COR-L47 (cell line): Measurements from ENCODE around the gene GP1BA.

ENCODE experiments used
- DNase-seq: peaks from one replicate; lab custom pipeline; 2025; lab: John Stamatoyannopoulos, UW

GP1BA gene

GRCh38 chr17:4973256-4974114, 41.4 kb downstream of the GP1BA start:
- no peak for DNase-seq

DNA sequence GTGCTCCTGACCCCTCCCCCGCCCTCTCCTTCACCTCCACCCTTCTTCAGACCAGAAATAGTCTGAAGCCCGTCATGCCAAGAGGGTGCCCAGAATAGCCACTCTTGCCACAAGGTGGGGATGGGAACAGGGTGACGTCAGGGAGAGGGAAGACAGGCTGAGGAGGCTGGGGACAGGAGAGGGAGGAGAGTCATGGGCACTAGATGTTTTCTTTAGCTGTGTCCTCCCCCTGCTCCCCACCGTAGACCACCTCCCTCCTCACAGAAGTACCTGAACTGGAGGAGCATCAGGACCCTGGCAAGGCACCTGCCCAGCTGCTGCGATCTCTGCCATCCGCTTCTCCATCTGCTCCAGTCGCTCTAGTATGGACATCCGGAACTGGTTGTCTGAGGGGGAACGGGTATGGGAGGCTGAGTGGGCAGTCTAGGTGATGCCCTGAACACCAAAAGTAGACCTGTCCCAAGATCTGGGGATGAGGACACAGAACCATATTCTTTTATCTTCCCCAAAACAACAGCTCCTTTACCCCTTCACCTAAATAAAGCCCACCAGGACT, 42.1 kb downstream of the GP1BA start:
- no peak for DNase-seq

GRCh38 chr17:4978726-4979125, 46.6 kb downstream of the GP1BA start:
- DNase-seq: no peak

DNA sequence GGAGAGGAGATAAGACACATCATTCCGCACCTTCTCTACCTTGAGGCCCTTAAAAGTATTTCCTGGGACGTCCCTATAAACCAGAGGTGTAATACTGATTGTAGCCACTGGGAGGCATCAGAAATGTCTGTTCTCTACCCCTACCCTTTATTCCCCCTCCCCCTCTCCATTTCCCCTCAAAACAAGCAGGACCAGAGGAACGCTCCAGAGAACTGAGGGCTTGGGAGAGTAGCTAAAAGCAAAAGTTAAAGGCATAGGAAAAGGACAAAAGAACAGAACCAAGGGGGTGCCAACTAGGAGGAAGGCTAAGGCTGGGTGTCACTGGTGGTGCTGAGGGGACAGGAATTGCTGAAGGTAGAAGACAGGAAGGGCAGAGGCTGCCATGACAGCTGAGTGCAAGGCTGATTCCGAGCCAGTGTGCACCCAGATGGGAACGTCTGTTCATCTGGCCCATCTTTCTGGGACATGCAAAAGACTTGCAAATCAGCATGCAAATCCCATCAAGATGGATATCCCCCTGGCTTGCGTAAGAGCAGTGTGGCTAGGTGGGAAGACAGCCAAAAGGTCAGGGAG, 48.7 kb downstream of the GP1BA start:
- no peak for DNase-seq

GRCh38 chr17:4982305-4982704, 50.2 kb downstream of the GP1BA start:
- DNase-seq: no peak
